CD4-positive, alpha-beta T cell (primary cell): ENCODE results near the gene RRAS2. TPM values are rescaled to one million over a fixed set of nuclear protein-coding genes. Genes with fewer than 3 reads are reported as not detected.

Experiments
- ATAC-seq: fragments of 200-7000 bp; cut with Tn5 transposase; one replicate; pipeline ENCODE4 v1.10.0; 2022; ENCODE audit warnings: mild to moderate bottlenecking; ENCODE audit not compliant: poor library complexity
- CTCF ChIA-PET: fragments of 350-600 bp; sonication (Branson Sonifier 250); formaldehyde crosslinking; loops from one replicate; lab custom pipeline; 2021; ENCODE audit warnings: antibody characterized with exemption, inconsistent platforms; lab: Charles Lee
- POLR2A ChIA-PET: fragments of 350-600 bp; sonication (Branson Sonifier 250); formaldehyde crosslinking; loops from one replicate; lab custom pipeline; 2021; ENCODE audit warnings: antibody characterized with exemption, inconsistent platforms; lab: Charles Lee
- DNase-seq, 14 experiments: peaks; one replicate each; pipeline ENCODE4 v3.0.0-alpha.2; 2013 to 2020; ENCODE audit warnings: mixed read lengths in 2 of 14
- H3K27ac ChIP-seq, 2 donors: one replicate each; pipeline versions ENCODE4 v1.5.1 to v1.7.0; 2013; ENCODE audit warnings: low read length in 2 of 2, low read depth in 1 of 2, mild to moderate bottlenecking in 1 of 2
- H3K27me3 ChIP-seq, 2 experiments: 1 replicate in 1 of 2; 2 replicates in 1 of 2; pipeline versions ENCODE4 v1.6.1 to v1.7.0; 2013; ENCODE audit warnings: low read length in 2 of 2, control low read depth in 1 of 2, mild to moderate bottlenecking in 1 of 2, moderate library complexity in 1 of 2; ENCODE audit not compliant: insufficient read depth in 2 of 2, control insufficient read depth in 1 of 2
- H3K36me3 ChIP-seq: one replicate; pipeline ENCODE4 v1.6.1; 2013; ENCODE audit warnings: low read length, control low read depth; ENCODE audit not compliant: insufficient read depth
- H3K4me1 ChIP-seq: one replicate; pipeline ENCODE4 v1.6.1; 2013; ENCODE audit warnings: low read length, control low read depth; ENCODE audit not compliant: insufficient read depth
- H3K4me3 ChIP-seq: one replicate; pipeline ENCODE4 v1.5.1; 2013; ENCODE audit warnings: mild to moderate bottlenecking, low read length, moderate library complexity
- H3K9me3 ChIP-seq, 2 experiments: 1 replicate in 1 of 2; 2 replicates in 1 of 2; pipeline versions ENCODE4 v1.6.1 to v1.7.0; 2013; ENCODE audit warnings: low read length in 2 of 2, mild to moderate bottlenecking in 2 of 2, control low read depth in 1 of 2, moderate library complexity in 1 of 2; ENCODE audit not compliant: control insufficient read depth in 1 of 2, insufficient read depth in 1 of 2
- H3K27ac Mint-ChIP-seq: one replicate; pipeline ENCODE4 v1.8.0; 2020; ENCODE audit warnings: mixed read lengths
- H3K27me3 Mint-ChIP-seq: one replicate; pipeline ENCODE4 v1.8.0; 2021; ENCODE audit warnings: mixed read lengths
- H3K36me3 Mint-ChIP-seq: one replicate; pipeline ENCODE4 v1.8.0; 2021; ENCODE audit warnings: low read depth, mixed read lengths
- H3K4me1 Mint-ChIP-seq: one replicate; pipeline ENCODE4 v1.8.0; 2021; ENCODE audit warnings: low read depth, mixed read lengths
- H3K4me3 Mint-ChIP-seq: one replicate; pipeline ENCODE4 v1.8.0; 2020; ENCODE audit warnings: mild to moderate bottlenecking, mixed read lengths
- H3K9me3 Mint-ChIP-seq: one replicate; pipeline ENCODE4 v1.8.0; 2020; ENCODE audit warnings: mixed read lengths
- CTCF ChIP-seq: fragments of 200-600 bp; IDR thresholded peaks from one replicate; pipeline ENCODE4 v1.8.0; 2022; ENCODE audit warnings: antibody characterized with exemption, mild to moderate bottlenecking
- intact Hi-C, 2 experiments: fragments of 100-400 bp; cut with DNase I in 1 of 2; cut with micrococcal nuclease in 1 of 2; formaldehyde crosslinking; loops; one replicate each; pipeline versions ENCODE4 v1.15.1 to v1.9.0; 2023 to 2025; cut with DNase I, micrococcal nuclease
- total RNA-seq, 174 experiments: library from RNA in 2 of 174; stranded (reverse) in 2 of 174; gene quantifications; one replicate each; pipeline ENCODE4 v1.2.3 and lab custom pipeline; 2021 to 2026

Gene RRAS2
- total RNA-seq, 2 experiments from 2014 or later, result 20.7 to 21.2 TPM

DNA sequence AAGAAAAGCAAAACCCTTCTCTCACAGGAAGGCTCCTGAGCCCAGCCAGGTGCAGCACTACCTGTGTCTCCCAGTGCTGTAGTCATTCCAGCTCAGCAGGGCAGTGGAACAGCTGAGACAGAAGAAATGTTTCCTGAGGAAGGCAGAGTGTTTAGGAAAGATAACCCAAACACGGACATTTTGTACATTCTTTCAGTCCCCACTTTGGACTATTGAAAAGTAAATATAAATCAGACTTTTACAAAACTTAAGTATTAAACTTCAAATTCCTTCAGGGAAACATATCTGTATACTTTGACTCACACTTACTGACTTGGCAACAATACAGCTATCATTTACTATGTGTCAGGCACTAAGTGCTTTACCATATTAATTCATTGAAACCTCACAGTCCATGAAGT is 40.4 kb downstream of the RRAS2 start:
- peaks cover 63% of the 10 kb centered on the region for H3K4me1 Mint-ChIP-seq
- H3K27me3 Mint-ChIP-seq, result no peaks in the 10 kb centered on the region
- H3K27me3 ChIP-seq, result no peaks in the 10 kb centered on the region
- intact Hi-C loops, result no loop called here
- H3K36me3 Mint-ChIP-seq, result no peaks in the 10 kb centered on the region
- H3K4me3 ChIP-seq, result no peak overlapping the region
- DNase-seq (no peak), ATAC-seq (no peak)
- H3K27ac Mint-ChIP-seq, result no peak overlapping the region
- POLR2A ChIA-PET, result interaction anchor here (0.8 kb wide), 1 partner anchor 10 kb away, joined by 3 read pairs; no protein-coding TSS in a partner anchor
- no peak for TF ChIP-seq CTCF
- peaks cover 11% of the 10 kb centered on the region for H3K4me1 ChIP-seq
- no peaks in the 10 kb centered on the region for H3K9me3 Mint-ChIP-seq
- H3K36me3 ChIP-seq, result no peaks in the 10 kb centered on the region
- H3K27ac ChIP-seq, result no peak overlapping the region
- CTCF ChIA-PET, result interaction anchor here (0.8 to 1.4 kb wide), 3 partner anchors 18 to 455 kb away, joined by 3 to 5 read pairs (median 3); no protein-coding TSS in a partner anchor
- no peaks in the 10 kb centered on the region for H3K9me3 ChIP-seq
- no peak overlapping the region for H3K4me3 Mint-ChIP-seq

DNA sequence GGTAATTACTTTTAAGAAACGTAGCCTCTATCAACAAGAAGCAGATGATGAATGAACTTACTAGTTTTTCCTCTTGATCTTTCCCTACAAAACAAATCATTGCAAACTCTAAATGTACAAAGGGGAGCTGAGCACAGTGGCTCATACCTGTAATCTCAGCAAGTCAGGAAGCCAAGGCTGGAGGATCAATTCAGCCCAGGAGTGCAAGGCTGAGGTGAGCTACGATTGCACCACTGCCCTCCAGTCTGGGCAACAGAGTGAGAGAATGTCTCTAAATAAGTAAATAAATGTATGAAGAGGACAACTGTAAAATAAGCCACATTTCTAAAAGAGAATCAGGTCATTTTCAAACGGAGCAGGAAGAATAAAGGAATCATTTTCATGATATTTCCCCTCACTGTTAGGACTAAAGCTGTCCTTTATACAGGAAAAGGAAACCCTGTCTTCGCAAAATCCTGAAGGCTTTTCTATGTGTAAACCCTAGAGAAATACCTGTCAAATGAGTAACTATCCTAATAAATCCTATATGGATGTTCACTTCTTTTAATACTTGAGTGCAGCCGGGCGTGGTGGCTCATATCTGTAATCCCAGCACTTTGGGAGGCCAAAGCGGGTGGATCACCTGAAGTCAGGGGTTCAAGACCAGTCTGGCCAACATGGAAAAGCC is 41.2 kb downstream of the RRAS2 start:
- Mint-ChIP-seq H3K9me3 (no peaks in the 10 kb centered on the region), H3K4me3 (no peak overlapping the region), H3K4me1 (peaks cover 67% of the 10 kb centered on the region), H3K27ac (no peak overlapping the region), H3K36me3 (no peaks in the 10 kb centered on the region), H3K27me3 (no peaks in the 10 kb centered on the region)
- CTCF ChIA-PET, result interaction anchor here (1.4 kb wide), 1 partner anchor 137 kb away, joined by 3 read pairs; no protein-coding TSS in a partner anchor
- no peaks in the 10 kb centered on the region for H3K36me3 ChIP-seq
- POLR2A ChIA-PET, result interaction anchor here (0.6 kb wide), 1 partner anchor 11 kb away, joined by 3 read pairs; no protein-coding TSS in a partner anchor
- no peak for DNase-seq
- H3K4me3 ChIP-seq, result no peak overlapping the region
- no peak for TF ChIP-seq CTCF
- ATAC-seq, result no peak
- no peak overlapping the region for H3K27ac ChIP-seq
- H3K27me3 ChIP-seq, result no peaks in the 10 kb centered on the region
- intact Hi-C loops, result no loop called here
- H3K4me1 ChIP-seq, result peaks cover 15% of the 10 kb centered on the region
- no peaks in the 10 kb centered on the region for H3K9me3 ChIP-seq

GRCh38 chr11:14315130-14315529 is 43.9 kb downstream of the RRAS2 start:
- no peak overlapping the region for H3K4me3 Mint-ChIP-seq
- no peak overlapping the region for H3K27ac Mint-ChIP-seq
- POLR2A ChIA-PET, result no interaction called here
- intact Hi-C loops, result no loop called here
- no peak for ATAC-seq
- H3K27me3 Mint-ChIP-seq, result no peaks in the 10 kb centered on the region
- no peak for TF ChIP-seq CTCF
- CTCF ChIA-PET, result no interaction called here
- Histone ChIP-seq H3K9me3 (no peaks in the 10 kb centered on the region), H3K4me1 (peaks cover 15% of the 10 kb centered on the region), H3K36me3 (no peaks in the 10 kb centered on the region), H3K27ac (no peak overlapping the region), H3K27me3 (no peaks in the 10 kb centered on the region), H3K4me3 (no peak overlapping the region)
- no peaks in the 10 kb centered on the region for H3K9me3 Mint-ChIP-seq
- DNase-seq, result no peak
- H3K4me1 Mint-ChIP-seq, result peaks cover 51% of the 10 kb centered on the region
- H3K36me3 Mint-ChIP-seq, result no peaks in the 10 kb centered on the region
